LoVo (cell line): ENCODE measurements around the gene KIF18B.
A peak's percentile ranks its signal among the peaks of the same experiment; 100 is the strongest.

Experiments used
- DNase-seq: peaks from one replicate; pipeline ENCODE4 v3.0.0-alpha.2; 2016; ENCODE audit warnings: low spot score

KIF18B gene

GRCh38 chr17:44935116-44935515, 12.5 kb downstream of the KIF18B start:
- no peak for DNase-seq

GRCh38 chr17:44934745-44935105, 12.8 kb downstream of the KIF18B start:
- no peak for DNase-seq

GRCh38 chr17:44933824-44934744, 13.5 kb downstream of the KIF18B start:
- no peak for DNase-seq

- no peak for DNase-seq
Observed at GRCh38 chr17:44932787-44933097, 14.8 kb downstream of the KIF18B start.

GRCh38 chr17:44932096-44932786, 15.3 kb downstream of the KIF18B start:
- DNase-seq: no peak

GRCh38 chr17:44931376-44931775, 16.2 kb downstream of the KIF18B start:
- DNase-seq: no peak

GRCh38 chr17:44930667-44931066, 16.9 kb downstream of the KIF18B start:
- no peak for DNase-seq

- DNase-seq: no peak
Observed at GRCh38 chr17:44928950-44929720, 18.4 kb downstream of the KIF18B start.

- no peak for DNase-seq
Observed at GRCh38 chr17:44928136-44928535, 19.4 kb downstream of the KIF18B start.

GRCh38 chr17:44927696-44928095, 19.9 kb downstream of the KIF18B start:
- DNase-seq: no peak

GRCh38 chr17:44926821-44927525, 20.6 kb downstream of the KIF18B start:
- DNase-seq: no peak

- DNase-seq: no peak
Observed at GRCh38 chr17:44925731-44926697, 21.6 kb downstream of the KIF18B start.

GRCh38 chr17:44924107-44924544, 23.4 kb downstream of the KIF18B start:
- DNase-seq: no peak

- DNase-seq: no peak
Observed at GRCh38 chr17:44922746-44923470, 24.7 kb downstream of the KIF18B start.

GRCh38 chr17:44922136-44922535, 25.4 kb downstream of the KIF18B start:
- no peak for DNase-seq

GRCh38 chr17:44921122-44921882, 26.3 kb downstream of the KIF18B start:
- DNase-seq: no peak

GRCh38 chr17:44920565-44920940, 27.0 kb downstream of the KIF18B start:
- DNase-seq: no peak

GRCh38 chr17:44919885-44920564, 27.5 kb downstream of the KIF18B start:
- peak; percentile 72 for DNase-seq

- DNase-seq: no peak
Observed at GRCh38 chr17:44919411-44919810, 28.2 kb downstream of the KIF18B start.
